Activated CD4-positive, alpha-beta T cell treated with anti-CD3 and anti-CD28 coated beads for 36 hours (primary cell): ENCODE data around the gene KCNN4. TPM values are rescaled to one million over a fixed set of nuclear protein-coding genes. Genes with fewer than 3 reads are reported as not detected.

Experiments used
- ATAC-seq: fragments of 200-7000 bp; cut with Tn5 transposase; one replicate; pipeline ENCODE4 v1.10.0; 2021; ENCODE audit warnings: mild to moderate bottlenecking, moderate library complexity
- CTCF ChIA-PET: fragments of 350-600 bp; sonication (Branson Sonifier 250); formaldehyde crosslinking; loops from one replicate; lab custom pipeline; 2021; ENCODE audit warnings: antibody characterized with exemption; lab: Charles Lee
- POLR2A ChIA-PET: fragments of 350-600 bp; sonication (Branson Sonifier 250); formaldehyde crosslinking; loops from one replicate; lab custom pipeline; 2021; ENCODE audit warnings: antibody characterized with exemption, inconsistent platforms; lab: Charles Lee
- DNase-seq: peaks from one replicate; pipeline ENCODE4 v3.0.0-alpha.2; 2020
- H3K27ac Mint-ChIP-seq: one replicate; pipeline ENCODE4 v1.8.0; 2021; ENCODE audit warnings: mixed read lengths
- H3K27me3 Mint-ChIP-seq: one replicate; pipeline ENCODE4 v1.8.0; 2021; ENCODE audit warnings: mixed read lengths
- H3K36me3 Mint-ChIP-seq: one replicate; pipeline ENCODE4 v1.8.0; 2021; ENCODE audit warnings: low read depth, mixed read lengths
- H3K4me1 Mint-ChIP-seq: one replicate; pipeline ENCODE4 v1.8.0; 2021; ENCODE audit warnings: mixed read lengths
- H3K4me3 Mint-ChIP-seq: one replicate; pipeline ENCODE4 v1.8.0; 2021; ENCODE audit warnings: mild to moderate bottlenecking, moderate library complexity, mixed read lengths
- H3K9me3 Mint-ChIP-seq: one replicate; pipeline ENCODE4 v1.8.0; 2021; ENCODE audit warnings: low read depth, mixed read lengths
- intact Hi-C, 2 experiments: fragments of 100-400 bp; cut with DNase I in 1 of 2; cut with micrococcal nuclease in 1 of 2; formaldehyde crosslinking; loops; one replicate each; pipeline versions ENCODE4 v1.14.2 to v1.15.1; 2022 to 2024; cut with DNase I, micrococcal nuclease
- total RNA-seq, 2 experiments: library from RNA; stranded (reverse); gene quantifications; one replicate each; pipeline ENCODE4 v1.2.3, GENCODE V29; 2021

KCNN4 gene
- total RNA-seq, 2 experiments from 2014 or later = 103 to 110 TPM

DNA sequence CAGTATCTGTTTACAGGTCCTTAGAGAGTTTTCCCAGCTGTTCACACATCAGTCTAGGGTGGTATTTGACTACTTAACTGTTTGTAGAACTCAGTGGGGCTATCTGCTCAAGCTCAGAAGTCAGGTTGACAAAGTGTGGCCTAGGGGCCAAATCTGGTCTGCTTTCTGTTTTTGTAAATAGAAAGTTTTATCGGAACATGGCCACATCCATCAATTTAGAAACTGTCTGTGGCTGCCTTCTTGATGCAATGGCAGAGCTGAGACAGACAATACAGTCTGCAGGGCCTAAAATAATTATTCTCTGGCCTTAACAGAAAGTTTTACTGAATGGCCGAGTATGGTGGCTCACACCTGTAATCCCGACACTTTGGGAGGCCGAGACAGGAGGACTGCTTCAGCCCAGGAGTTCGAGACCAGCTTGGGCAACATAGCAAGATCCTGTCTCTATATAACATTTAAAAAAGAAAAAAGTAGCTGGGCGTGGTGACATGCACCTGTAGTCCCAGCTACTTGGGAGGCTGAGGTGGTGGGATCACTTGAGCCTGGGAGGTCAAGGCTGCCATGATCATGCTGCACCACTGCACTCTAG, 28.4 kb downstream of the KCNN4 start:
- no peak for ATAC-seq
- ChIA-PET POLR2A (interaction anchor here (0.6 to 4.2 kb wide), 3 partner anchors 14 to 29 kb away, joined by 5 to 41 read pairs (median 6); no protein-coding TSS in a partner anchor), CTCF (interaction anchor here (0.6 to 7.8 kb wide), 10 partner anchors 9 to 147 kb away, joined by 3 to 94 read pairs (median 6); partner anchors contain the start of gene PLAUR)
- Mint-ChIP-seq H3K27ac (peak overlapping the region; percentile 87), H3K27me3 (no peaks in the 10 kb centered on the region), H3K4me3 (peak overlapping the region; percentile 3), H3K9me3 (no peaks in the 10 kb centered on the region), H3K4me1 (peaks cover 61% of the 10 kb centered on the region), H3K36me3 (peaks cover 60% of the 10 kb centered on the region)
- no peak for DNase-seq
- intact Hi-C loops = loop anchor here in 1 of 2 experiments (5.0 kb wide), 1 partner anchor 1795 kb away; the partner anchor contains the start of gene RABAC1

- Mint-ChIP-seq H3K9me3 (no peaks in the 10 kb centered on the region), H3K4me1 (peaks cover 54% of the 10 kb centered on the region), H3K27me3 (no peaks in the 10 kb centered on the region), H3K4me3 (peak overlapping the region; percentile 3), H3K27ac (peak overlapping the region; percentile 87), H3K36me3 (peaks cover 59% of the 10 kb centered on the region)
- ChIA-PET CTCF (interaction anchor here (0.6 to 7.8 kb wide), 11 partner anchors 8 to 232 kb away, joined by 3 to 94 read pairs (median 4); partner anchors contain the start of gene PLAUR), POLR2A (interaction anchor here (0.7 kb wide), 1 partner anchor 30 kb away, joined by 6 read pairs; no protein-coding TSS in a partner anchor)
- intact Hi-C loops = loop anchor here in 1 of 2 experiments (5.0 kb wide), 1 partner anchor 1794 kb away; the partner anchor contains the start of gene RABAC1
- no peak for ATAC-seq
- DNase-seq = peak; percentile 25
Observed at GRCh38 chr19:43751466-43752220, 29.1 kb downstream of the KCNN4 start.

DNA sequence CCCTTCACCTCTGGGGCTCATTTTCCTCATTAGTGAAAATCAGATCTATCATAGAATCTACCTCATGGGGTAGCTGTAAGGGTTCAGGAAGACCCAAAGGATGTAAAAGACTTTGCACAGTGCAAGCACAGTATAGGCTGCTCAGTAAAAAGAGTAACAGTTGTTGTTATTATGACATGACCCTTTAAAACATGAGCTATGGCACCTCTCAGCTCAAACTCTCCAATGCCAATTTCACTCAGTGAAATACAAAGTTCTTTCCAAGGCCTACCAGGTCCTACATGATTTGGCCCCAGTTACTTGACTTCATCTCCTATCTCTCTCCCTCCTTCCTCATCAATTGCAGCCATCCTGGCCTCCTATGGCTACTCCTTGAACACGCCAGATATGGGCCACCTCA, 30.9 kb downstream of the KCNN4 start:
- no peak for DNase-seq
- no peaks in the 10 kb centered on the region for H3K27me3 Mint-ChIP-seq
- intact Hi-C loops = loop anchor here in 1 of 2 experiments (5.0 kb wide), 1 partner anchor 1793 kb away; the partner anchor contains the start of gene RABAC1
- no peak for ATAC-seq
- POLR2A ChIA-PET = no interaction called here
- CTCF ChIA-PET = interaction anchor here (1.1 to 1.5 kb wide), 5 partner anchors 15 to 80 kb away, joined by 3 to 6 read pairs (median 4); partner anchors contain the start of gene PLAUR
- peak overlapping the region; percentile 49 for H3K27ac Mint-ChIP-seq
- no peak overlapping the region for H3K4me3 Mint-ChIP-seq
- no peaks in the 10 kb centered on the region for H3K9me3 Mint-ChIP-seq
- peaks cover 49% of the 10 kb centered on the region for H3K4me1 Mint-ChIP-seq
- H3K36me3 Mint-ChIP-seq = peaks cover 57% of the 10 kb centered on the region

DNA sequence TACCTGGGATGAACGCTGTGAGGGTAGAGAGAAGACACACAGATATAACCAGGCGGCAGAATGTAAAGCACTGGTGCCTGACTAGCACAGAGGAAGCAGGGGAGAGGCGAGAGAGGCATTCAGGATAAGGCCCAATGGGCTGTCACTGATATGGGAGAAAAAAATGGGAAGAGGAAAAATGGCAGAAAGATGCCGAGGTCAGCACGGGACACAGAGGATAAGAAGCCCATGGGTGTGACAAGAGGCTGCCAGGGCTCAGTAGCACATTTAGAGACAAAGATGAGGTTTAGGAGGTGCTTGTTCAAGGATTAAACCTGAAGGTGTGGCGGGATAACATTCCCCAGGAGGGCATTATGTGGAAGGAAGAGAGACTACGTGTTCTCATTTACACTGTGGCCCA, 31.6 kb downstream of the KCNN4 start:
- ChIA-PET POLR2A (no interaction called here), CTCF (interaction anchor here (0.8 to 1.5 kb wide), 6 partner anchors 15 to 79 kb away, joined by 3 to 6 read pairs (median 4); partner anchors contain the start of gene PLAUR)
- no peaks in the 10 kb centered on the region for H3K9me3 Mint-ChIP-seq
- H3K4me1 Mint-ChIP-seq = peaks cover 48% of the 10 kb centered on the region
- no peaks in the 10 kb centered on the region for H3K27me3 Mint-ChIP-seq
- peaks cover 61% of the 10 kb centered on the region for H3K36me3 Mint-ChIP-seq
- no peak overlapping the region for H3K4me3 Mint-ChIP-seq
- ATAC-seq (no peak), DNase-seq (no peak)
- H3K27ac Mint-ChIP-seq = peak overlapping the region; percentile 74
- intact Hi-C loops = no loop called here

DNA sequence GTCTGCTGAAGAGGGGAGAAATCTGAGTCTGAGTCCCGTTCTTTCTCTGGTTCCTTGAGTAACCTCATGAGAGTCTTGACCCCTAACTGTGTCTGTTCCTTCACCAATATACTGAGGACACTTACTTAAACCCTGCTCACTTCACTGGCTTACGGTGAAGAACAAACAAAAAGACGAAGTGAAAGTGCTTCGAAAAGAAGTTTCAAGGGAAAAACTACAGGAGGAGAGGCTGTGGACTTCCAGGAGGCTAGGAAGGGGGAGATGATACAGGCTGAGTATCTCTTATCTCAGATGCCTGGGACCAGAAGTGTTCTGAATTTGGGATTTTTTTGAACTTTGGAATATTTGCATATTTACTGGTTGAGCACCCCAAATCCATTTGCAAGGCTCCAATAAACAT, 32.1 kb downstream of the KCNN4 start:
- DNase-seq (no peak), ATAC-seq (no peak)
- intact Hi-C loops = no loop called here
- ChIA-PET POLR2A (no interaction called here), CTCF (interaction anchor here (0.7 to 1.3 kb wide), 3 partner anchors 9 to 61 kb away, joined by 3 to 6 read pairs (median 3); no protein-coding TSS in a partner anchor)
- H3K27ac Mint-ChIP-seq = peak overlapping the region; percentile 74
- H3K36me3 Mint-ChIP-seq = peaks cover 65% of the 10 kb centered on the region
- no peak overlapping the region for H3K4me3 Mint-ChIP-seq
- no peaks in the 10 kb centered on the region for H3K27me3 Mint-ChIP-seq
- no peaks in the 10 kb centered on the region for H3K9me3 Mint-ChIP-seq
- peaks cover 46% of the 10 kb centered on the region for H3K4me1 Mint-ChIP-seq

DNA sequence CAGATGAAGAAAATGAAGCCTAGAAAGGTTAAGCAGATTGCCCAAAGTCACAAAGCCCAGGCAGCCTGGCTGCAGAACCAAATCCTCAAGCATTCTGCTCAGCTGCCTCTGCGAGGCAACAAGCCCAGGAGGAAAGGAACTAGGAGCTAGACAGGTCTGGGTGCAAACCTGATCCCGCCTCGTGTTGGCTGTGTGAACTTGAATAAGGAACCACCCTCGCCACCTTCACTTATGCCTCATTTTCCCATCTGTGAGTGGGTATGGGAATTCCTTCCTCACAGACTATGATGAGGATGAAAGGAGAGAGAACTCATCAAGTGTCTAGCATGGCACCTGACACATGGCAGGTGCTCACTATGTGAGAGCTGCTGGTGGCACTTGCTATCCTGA, 32.6 kb downstream of the KCNN4 start:
- no peaks in the 10 kb centered on the region for H3K9me3 Mint-ChIP-seq
- DNase-seq = no peak
- intact Hi-C loops = no loop called here
- peaks cover 41% of the 10 kb centered on the region for H3K4me1 Mint-ChIP-seq
- ATAC-seq = no peak
- peaks cover 66% of the 10 kb centered on the region for H3K36me3 Mint-ChIP-seq
- no peak overlapping the region for H3K4me3 Mint-ChIP-seq
- H3K27ac Mint-ChIP-seq = peak overlapping the region; percentile 74
- POLR2A ChIA-PET = no interaction called here
- no peaks in the 10 kb centered on the region for H3K27me3 Mint-ChIP-seq
- CTCF ChIA-PET = interaction anchor here (0.7 kb wide), 1 partner anchor 10 kb away, joined by 3 read pairs; no protein-coding TSS in a partner anchor

GRCh38 chr19:43747557-43748204, 33.1 kb downstream of the KCNN4 start:
- POLR2A ChIA-PET = no interaction called here
- Mint-ChIP-seq H3K27me3 (no peaks in the 10 kb centered on the region), H3K4me1 (peaks cover 36% of the 10 kb centered on the region), H3K27ac (peak overlapping the region; percentile 74), H3K4me3 (peak overlapping the region; percentile 5), H3K36me3 (peaks cover 66% of the 10 kb centered on the region), H3K9me3 (no peaks in the 10 kb centered on the region)
- intact Hi-C loops = no loop called here
- CTCF ChIA-PET = interaction anchor here (0.7 kb wide), 1 partner anchor 10 kb away, joined by 3 read pairs; no protein-coding TSS in a partner anchor
- DNase-seq = no peak
- ATAC-seq = peak; percentile 28

- Mint-ChIP-seq H3K4me3 (no peak overlapping the region), H3K27ac (no peak overlapping the region), H3K27me3 (no peaks in the 10 kb centered on the region), H3K4me1 (peaks cover 10% of the 10 kb centered on the region), H3K9me3 (no peaks in the 10 kb centered on the region), H3K36me3 (peaks cover 66% of the 10 kb centered on the region)
- ChIA-PET CTCF (interaction anchor here (0.8 to 4.5 kb wide), 6 partner anchors 9 to 75 kb away, joined by 3 to 46 read pairs (median 4); no protein-coding TSS in a partner anchor), POLR2A (interaction anchor here (0.7 kb wide), 1 partner anchor 168 kb away, joined by 4 read pairs; no protein-coding TSS in a partner anchor)
- DNase-seq (no peak), ATAC-seq (no peak)
- intact Hi-C loops = no loop called here
Observed at GRCh38 chr19:43743059-43743458, 37.7 kb downstream of the KCNN4 start.

GRCh38 chr19:43741075-43741825, 39.5 kb downstream of the KCNN4 start:
- intact Hi-C loops = no loop called here
- ChIA-PET CTCF (interaction anchor here (1.7 kb wide), 1 partner anchor 12 kb away, joined by 4 read pairs; no protein-coding TSS in a partner anchor), POLR2A (no interaction called here)
- H3K36me3 Mint-ChIP-seq = peaks cover 65% of the 10 kb centered on the region
- H3K4me3 Mint-ChIP-seq = no peak overlapping the region
- DNase-seq = no peak
- no peak for ATAC-seq
- H3K27ac Mint-ChIP-seq = no peak overlapping the region
- peaks cover 7% of the 10 kb centered on the region for H3K4me1 Mint-ChIP-seq
- H3K27me3 Mint-ChIP-seq = no peaks in the 10 kb centered on the region
- H3K9me3 Mint-ChIP-seq = no peaks in the 10 kb centered on the region

- no peaks in the 10 kb centered on the region for H3K4me1 Mint-ChIP-seq
- H3K4me3 Mint-ChIP-seq = no peak overlapping the region
- H3K9me3 Mint-ChIP-seq = no peaks in the 10 kb centered on the region
- peaks cover 62% of the 10 kb centered on the region for H3K36me3 Mint-ChIP-seq
- POLR2A ChIA-PET = no interaction called here
- no peak for DNase-seq
- H3K27me3 Mint-ChIP-seq = no peaks in the 10 kb centered on the region
- CTCF ChIA-PET = no interaction called here
- no peak for ATAC-seq
- intact Hi-C loops = no loop called here
- no peak overlapping the region for H3K27ac Mint-ChIP-seq
Observed at GRCh38 chr19:43739439-43740235, 41.1 kb downstream of the KCNN4 start.
